ENCODE data around the gene SRRM3. TPM values are rescaled to one million over a fixed set of nuclear protein-coding genes. Genes with fewer than 3 reads are reported as not detected.
"Not testable (repeated sequence)": the region's sequence is repeated elsewhere in the genome, so short reads cannot be mapped to it uniquely, and the experiment has no call there.

The SRRM3 gene
- total RNA-seq, 1 experiment from 2014 or later: 0.21 TPM

- intact Hi-C loops (cut with micrococcal nuclease; ENCODE audit: unreplicated experiment): no loop called here
- Mint-ChIP-seq H3K27me3 (ENCODE audit: unreplicated experiment) (peaks cover 74% of the 10 kb centered on the region), H3K27ac (ENCODE audit: unreplicated experiment) (no peak overlapping the region), H3K9me3 (ENCODE audit: low read depth, unreplicated experiment) (no peaks in the 10 kb centered on the region), H3K4me3 (ENCODE audit: low read depth, unreplicated experiment) (no peak overlapping the region), H3K4me1 (ENCODE audit: low read depth, unreplicated experiment) (peaks cover 10% of the 10 kb centered on the region), H3K36me3 (ENCODE audit: insufficient read depth, unreplicated experiment) (no peaks in the 10 kb centered on the region)
- no TSS peak for BruUV-seq (replicated peaks)
- TF ChIP-seq CTCF (IDR thresholded peaks at IDR 0.05; ENCODE audit: unreplicated experiment): no peak
- CTCF ChIA-PET: interaction anchor here (0.7 kb wide), 1 partner anchor 9 kb away, joined by 4 read pairs; no protein-coding TSS in a partner anchor
- DNase-seq: no peak
These were observed 81.8 kb downstream of the SRRM3 start for GRCh38 chr7:76283254-76284159.

GRCh38 chr7:76285604-76286374 is 84.1 kb downstream of the SRRM3 start:
- DNase-seq: no peak
- Mint-ChIP-seq H3K27me3 (ENCODE audit: unreplicated experiment) (peaks cover 52% of the 10 kb centered on the region), H3K9me3 (ENCODE audit: low read depth, unreplicated experiment) (no peaks in the 10 kb centered on the region), H3K27ac (ENCODE audit: unreplicated experiment) (no peak overlapping the region), H3K4me1 (ENCODE audit: low read depth, unreplicated experiment) (peaks cover 7% of the 10 kb centered on the region), H3K36me3 (ENCODE audit: insufficient read depth, unreplicated experiment) (no peaks in the 10 kb centered on the region), H3K4me3 (ENCODE audit: low read depth, unreplicated experiment) (no peak overlapping the region)
- BruUV-seq (replicated peaks): no TSS peak
- CTCF ChIA-PET: no interaction called here
- intact Hi-C loops (cut with micrococcal nuclease; ENCODE audit: unreplicated experiment): no loop called here
- TF ChIP-seq CTCF (IDR thresholded peaks at IDR 0.05; ENCODE audit: unreplicated experiment): no peak

GRCh38 chr7:76286842-76287403 is 85.2 kb downstream of the SRRM3 start:
- Mint-ChIP-seq H3K27me3 (ENCODE audit: unreplicated experiment) (peaks cover 40% of the 10 kb centered on the region), H3K4me3 (ENCODE audit: low read depth, unreplicated experiment) (no peak overlapping the region), H3K36me3 (ENCODE audit: insufficient read depth, unreplicated experiment) (peaks cover 6% of the 10 kb centered on the region), H3K4me1 (ENCODE audit: low read depth, unreplicated experiment) (peaks cover 11% of the 10 kb centered on the region), H3K9me3 (ENCODE audit: low read depth, unreplicated experiment) (no peaks in the 10 kb centered on the region), H3K27ac (ENCODE audit: unreplicated experiment) (no peak overlapping the region)
- intact Hi-C loops (cut with micrococcal nuclease; ENCODE audit: unreplicated experiment): no loop called here
- no peak for TF ChIP-seq CTCF (IDR thresholded peaks at IDR 0.05; ENCODE audit: unreplicated experiment)
- DNase-seq: no peak
- CTCF ChIA-PET: interaction anchor here (0.5 kb wide), 1 partner anchor 17 kb away, joined by 10 read pairs; no protein-coding TSS in a partner anchor
- no TSS peak for BruUV-seq (replicated peaks)

- H3K4me3 Mint-ChIP-seq (ENCODE audit: low read depth, unreplicated experiment): peak overlapping the region; percentile 48
- peaks cover 22% of the 10 kb centered on the region for H3K4me1 Mint-ChIP-seq (ENCODE audit: low read depth, unreplicated experiment)
- intact Hi-C loops (cut with micrococcal nuclease; ENCODE audit: unreplicated experiment): loop anchor here (1.0 kb wide), 1 partner anchor 23 kb away; no protein-coding TSS in a partner anchor
- H3K9me3 Mint-ChIP-seq (ENCODE audit: low read depth, unreplicated experiment); H3K27me3 Mint-ChIP-seq (ENCODE audit: unreplicated experiment); DNase-seq; BruUV-seq (replicated peaks): not testable (repeated sequence)
- peaks cover 29% of the 10 kb centered on the region for H3K36me3 Mint-ChIP-seq (ENCODE audit: insufficient read depth, unreplicated experiment)
- CTCF ChIA-PET: interaction anchor here (0.5 to 2.0 kb wide), 5 partner anchors 23 to 139 kb away, joined by 4 to 26 read pairs (median 10); no protein-coding TSS in a partner anchor
- H3K27ac Mint-ChIP-seq (ENCODE audit: unreplicated experiment): peak overlapping the region; percentile 83
These were observed 89.2 kb downstream of the SRRM3 start for GRCh38 chr7:76290847-76291350.

All from Calu3 (cell line).